SK-N-MC (cell line): Measurements from ENCODE around the gene ZFR.
"Not testable (repeated sequence)": the region's sequence is repeated elsewhere in the genome, so short reads cannot be mapped to it uniquely, and the experiment has no call there.

ENCODE experiments used
- EZH2 ChIP-seq: fragments of 200-600 bp; sonication (generic); IDR thresholded peaks from one replicate; pipeline ENCODE4 v1.6.1; 2017; ENCODE audit warnings: antibody characterized with exemption
- POLR2AphosphoS5 ChIP-seq: IDR thresholded peaks from 2 replicates; pipeline ENCODE4 v1.6.1; 2012; ENCODE audit warnings: mild to moderate bottlenecking, low read depth, low read length, borderline replicate concordance

DNA sequence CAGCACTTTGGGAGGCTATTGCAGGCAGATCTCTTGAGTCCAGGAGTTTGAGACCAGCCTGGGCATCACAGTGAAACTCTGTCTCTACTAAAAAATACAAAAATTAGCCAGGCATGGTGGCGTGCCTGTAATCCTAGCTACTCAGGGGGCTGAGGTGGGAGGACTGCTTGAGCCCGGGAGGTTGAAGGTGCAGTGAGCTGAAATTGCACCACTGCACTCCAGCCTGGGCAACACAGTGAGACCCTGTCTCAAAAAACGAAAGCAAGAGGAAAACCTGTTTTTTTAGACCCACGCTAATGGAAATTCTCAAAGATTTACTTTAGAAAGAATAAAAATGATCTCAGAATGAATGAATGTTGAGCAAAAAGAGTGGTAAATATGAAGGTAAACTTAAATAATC is 13.7 kb downstream of the ZFR start:
- not testable (repeated sequence) for TF ChIP-seq POLR2AphosphoS5, EZH2
